Measurements from ENCODE around the gene RIMBP2. TPM values are rescaled to one million over a fixed set of nuclear protein-coding genes. Genes with fewer than 3 reads are reported as not detected.

Gene RIMBP2
- total RNA-seq, 4 donors from 2014 or later: 0.29 to 8.2 (median 5.6) TPM

- no peak for DNase-seq
- Histone ChIP-seq H3K9me3 (peaks cover 0 to 10% of the 10 kb centered on the region in 2 donors), H3K4me1 (no peaks in the 10 kb centered on the region), H3K27me3 (no peaks in the 10 kb centered on the region), H3K4me3 (no peak overlapping the region), H3K36me3 (no peaks in the 10 kb centered on the region), H3K27ac (no peak overlapping the region)
- no peak for TF ChIP-seq CTCF (IDR thresholded peaks at IDR 0.05)
- TF ChIP-seq POLR2A (IDR thresholded peaks at IDR 0.05): no peak
- intact Hi-C loops (cut with DNase I; ENCODE audit: low total_unique reads): no loop called here
These were observed 148.1 kb downstream of the RIMBP2 start for GRCh38 chr12:130568041-130568440.

- Histone ChIP-seq H3K27ac (no peak overlapping the region), H3K4me1 (no peaks in the 10 kb centered on the region), H3K9me3 (peaks cover 0 to 10% of the 10 kb centered on the region in 2 donors), H3K36me3 (no peaks in the 10 kb centered on the region), H3K4me3 (no peak overlapping the region), H3K27me3 (no peaks in the 10 kb centered on the region)
- no peak for DNase-seq
- TF ChIP-seq CTCF (IDR thresholded peaks at IDR 0.05): no peak
- TF ChIP-seq POLR2A (IDR thresholded peaks at IDR 0.05): no peak
- intact Hi-C loops (cut with DNase I; ENCODE audit: low total_unique reads): no loop called here
These were observed 149.5 kb downstream of the RIMBP2 start for GRCh38 chr12:130566446-130567155.

DNA sequence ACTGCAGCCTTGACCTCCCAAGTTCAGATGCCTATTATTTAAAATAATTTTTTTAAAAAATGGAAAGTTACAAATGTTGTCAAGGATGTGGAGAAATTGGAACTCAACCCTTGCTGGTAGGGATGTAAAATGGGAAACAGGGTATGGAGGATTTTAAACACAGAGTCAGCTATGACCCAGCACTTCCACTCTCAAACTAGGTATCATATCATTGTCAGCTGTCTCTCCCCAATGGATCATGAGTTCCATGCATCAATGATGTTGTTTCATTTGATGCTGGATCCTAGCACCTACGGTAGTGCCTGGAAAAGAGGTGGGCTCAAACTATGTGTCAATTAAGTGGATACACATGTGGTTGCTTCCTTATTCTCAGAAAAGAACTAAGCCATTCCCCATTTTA is 150.9 kb downstream of the RIMBP2 start:
- Histone ChIP-seq H3K4me3 (no peak overlapping the region), H3K27ac (no peak overlapping the region), H3K9me3 (peaks cover 0 to 10% of the 10 kb centered on the region in 2 donors), H3K27me3 (no peaks in the 10 kb centered on the region), H3K4me1 (no peaks in the 10 kb centered on the region), H3K36me3 (no peaks in the 10 kb centered on the region)
- no peak for TF ChIP-seq CTCF (IDR thresholded peaks at IDR 0.05)
- no peak for TF ChIP-seq POLR2A (IDR thresholded peaks at IDR 0.05)
- intact Hi-C loops (cut with DNase I; ENCODE audit: low total_unique reads): no loop called here
- no peak for DNase-seq

- no peak for TF ChIP-seq POLR2A (IDR thresholded peaks at IDR 0.05)
- no peak for TF ChIP-seq CTCF (IDR thresholded peaks at IDR 0.05)
- H3K4me1 ChIP-seq: no peaks in the 10 kb centered on the region
- H3K9me3 ChIP-seq: peaks cover 0 to 10% of the 10 kb centered on the region in 2 donors
- intact Hi-C loops (cut with DNase I; ENCODE audit: low total_unique reads): no loop called here
- H3K27ac ChIP-seq: no peak overlapping the region
- H3K27me3 ChIP-seq: no peaks in the 10 kb centered on the region
- DNase-seq: no peak
- H3K4me3 ChIP-seq: no peak overlapping the region
- no peaks in the 10 kb centered on the region for H3K36me3 ChIP-seq
These were observed 152.8 kb downstream of the RIMBP2 start for GRCh38 chr12:130563323-130563722.

DNA sequence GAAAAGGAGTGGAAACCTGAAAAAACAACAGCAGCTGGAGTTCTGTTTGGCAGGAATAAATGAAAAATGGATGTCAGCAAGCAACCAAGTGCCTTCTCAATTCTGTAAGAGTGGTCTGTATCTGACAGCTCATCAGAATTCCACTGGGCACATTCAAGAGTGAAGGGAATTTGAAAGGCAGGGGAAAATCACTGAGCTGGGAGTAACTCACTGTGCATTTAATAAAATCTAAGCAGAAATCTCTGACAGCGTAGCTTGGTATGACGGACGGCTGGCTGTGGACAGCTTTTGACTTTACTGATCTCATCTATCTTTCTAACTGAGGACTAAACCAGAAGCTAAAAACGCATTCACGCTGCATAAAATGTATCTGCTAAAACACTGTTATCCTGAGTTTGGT is 153.4 kb downstream of the RIMBP2 start:
- DNase-seq: no peak
- Histone ChIP-seq H3K4me3 (no peak overlapping the region), H3K4me1 (no peaks in the 10 kb centered on the region), H3K27me3 (no peaks in the 10 kb centered on the region), H3K36me3 (no peaks in the 10 kb centered on the region), H3K9me3 (peaks cover 0 to 10% of the 10 kb centered on the region in 2 donors), H3K27ac (no peak overlapping the region)
- intact Hi-C loops (cut with DNase I; ENCODE audit: low total_unique reads): no loop called here
- TF ChIP-seq CTCF (IDR thresholded peaks at IDR 0.05) (no peak), POLR2A (IDR thresholded peaks at IDR 0.05) (no peak)

Data from uterus (tissue), 4 donors.